Liver (tissue), 9 donors: ENCODE results near the gene IFITM10. TPM values are rescaled to one million over a fixed set of nuclear protein-coding genes. Genes with fewer than 3 reads are reported as not detected.

Experiments used
- DNase-seq: peaks from one replicate; pipeline ENCODE4 v3.0.0-alpha.2; 2017; ENCODE audit warnings: low spot score
- H3K27ac ChIP-seq, 2 donors: one replicate each; pipeline ENCODE4 v1.7.0; 2013; ENCODE audit warnings: inconsistent platforms in 2 of 2, low read length in 2 of 2, control low read depth in 1 of 2, low read depth in 1 of 2, mild to moderate bottlenecking in 1 of 2
- H3K27me3 ChIP-seq, 4 donors: one replicate each; pipeline versions ENCODE4 v1.6.1 to v1.7.0; 2013; ENCODE audit warnings: low read length in 3 of 4, inconsistent platforms in 1 of 4, mild to moderate bottlenecking in 1 of 4, moderate library complexity in 1 of 4; ENCODE audit not compliant: control insufficient read depth in 4 of 4, insufficient read depth in 4 of 4
- H3K36me3 ChIP-seq, 4 donors: one replicate each; pipeline versions ENCODE4 v1.6.1 to v1.7.0; 2013; ENCODE audit warnings: low read length in 3 of 4, mild to moderate bottlenecking in 3 of 4, low read depth in 1 of 4, moderate library complexity in 1 of 4; ENCODE audit not compliant: control insufficient read depth in 4 of 4, insufficient read depth in 3 of 4
- H3K4me1 ChIP-seq, 4 donors: one replicate each; pipeline versions ENCODE4 v1.6.1 to v1.7.0; 2013; ENCODE audit warnings: low read length in 3 of 4, mild to moderate bottlenecking in 3 of 4, moderate library complexity in 1 of 4; ENCODE audit not compliant: control insufficient read depth in 4 of 4, insufficient read depth in 4 of 4
- H3K4me3 ChIP-seq, 3 donors: one replicate each; pipeline versions ENCODE4 v1.6.1 to v1.7.0; 2013; ENCODE audit warnings: low read length in 3 of 3, control low read depth in 1 of 3, low read depth in 1 of 3, mild to moderate bottlenecking in 1 of 3
- H3K9ac ChIP-seq, 2 donors: one replicate each; pipeline ENCODE4 v1.7.0; 2013; ENCODE audit warnings: low read length in 2 of 2, mild to moderate bottlenecking in 2 of 2, moderate library complexity in 2 of 2, control low read depth in 1 of 2, low read depth in 1 of 2
- H3K9me3 ChIP-seq, 4 donors: one replicate each; pipeline versions ENCODE4 v1.6.1 to v1.7.0; 2013; ENCODE audit warnings: low read length in 3 of 4; ENCODE audit not compliant: control insufficient read depth in 4 of 4
- EGR1 ChIP-seq, 2 donors: IDR thresholded peaks; 2 replicates each; pipeline ENCODE4 v1.6.1; 2016 to 2018; ENCODE audit warnings: antibody characterized with exemption in 2 of 2, low read depth in 2 of 2
- FOXA1 ChIP-seq: IDR thresholded peaks from 2 replicates; pipeline ENCODE4 v1.6.1; 2016; ENCODE audit warnings: antibody characterized with exemption
- FOXA2 ChIP-seq: IDR thresholded peaks from 2 replicates; pipeline ENCODE4 v1.6.1; 2016; ENCODE audit warnings: antibody characterized with exemption
- GABPA ChIP-seq, 2 donors: IDR thresholded peaks in 1 of 2; conservative IDR thresholded peaks in 1 of 2; 2 replicates each; pipeline ENCODE4 v1.6.1; 2016; ENCODE audit warnings: antibody characterized with exemption in 2 of 2, mild to moderate bottlenecking in 1 of 2, moderate library complexity in 1 of 2
- HNF4A ChIP-seq, 2 donors: conservative IDR thresholded peaks; 2 replicates each; pipeline ENCODE4 v1.6.1; 2016; ENCODE audit warnings: antibody characterized with exemption in 2 of 2, mild to moderate bottlenecking in 2 of 2
- HNF4G ChIP-seq: IDR thresholded peaks from 2 replicates; pipeline ENCODE4 v1.6.1; 2016; ENCODE audit warnings: antibody characterized with exemption
- JUND ChIP-seq, 2 donors: IDR thresholded peaks; 2 replicates each; pipeline ENCODE4 v1.6.1; 2016; ENCODE audit warnings: antibody characterized with exemption in 2 of 2
- NR2F2 ChIP-seq: IDR thresholded peaks from 2 replicates; pipeline ENCODE4 v1.6.1; 2016; ENCODE audit warnings: antibody characterized with exemption
- REST ChIP-seq: IDR thresholded peaks from 2 replicates; pipeline ENCODE4 v1.6.1; 2016; ENCODE audit warnings: antibody characterized with exemption, mild to moderate bottlenecking
- SP1 ChIP-seq: IDR thresholded peaks from 2 replicates; pipeline ENCODE4 v1.6.1; 2018; ENCODE audit warnings: antibody characterized with exemption, mild to moderate bottlenecking
- TAF1 ChIP-seq: conservative IDR thresholded peaks from 2 replicates; pipeline ENCODE4 v1.6.1; 2016; ENCODE audit warnings: antibody characterized with exemption, mild to moderate bottlenecking
- YY1 ChIP-seq: IDR thresholded peaks from 2 replicates; pipeline ENCODE4 v1.6.1; 2016; ENCODE audit warnings: antibody characterized with exemption, mild to moderate bottlenecking
- WGBS: extraction: QIAGEN DNeasy Blood & Tissue Kit; methylation state at CpG from one replicate; pipeline ENCODE4 v1.1.7; 2013; 5-methylcytosine and 5-hydroxymethylcytosine counted together
- polyA plus RNA-seq, 2 donors: library from polyadenylated mRNA; stranded (reverse) in 1 of 2; unstranded in 1 of 2; fragments of 200-250 nt in 1 of 2; fragments of >200 nt in 1 of 2; fragmentation: Nextera tagmentation in 1 of 2; extraction: Ambion mirVana in 1 of 2; gene quantifications; one replicate each; pipeline versions ENCODE4 v1.2.1 to v1.2.3, GENCODE V29; 2013 to 2015
- total RNA-seq, 2 donors: library from RNA; depleted of rRNA; stranded (reverse); fragments of >200 nt; gene quantifications; one replicate each; pipeline ENCODE4 v1.2.3, GENCODE V29; 2014
- TF ChIP-seq, protein P1 (sequence below): IDR thresholded peaks from 2 replicates; pipeline ENCODE4 v1.6.1; 2016; ENCODE audit warnings: antibody characterized with exemption
- TF ChIP-seq, protein P2 (sequence below): IDR thresholded peaks from 2 replicates; pipeline ENCODE4 v1.6.1; 2016; ENCODE audit warnings: antibody characterized with exemption
- TF ChIP-seq, protein P3 (sequence below): fragments of 150-350 bp; IDR thresholded peaks from 2 replicates; pipeline ENCODE4 v1.5.1; 2017; ENCODE audit warnings: improper control_type of control experiment, low read depth, low read length; ENCODE audit not compliant: missing input control
- donor health status: healthy.
- donor health status: healthy.
- donor health status: healthy.
- donor health status: healthy.
- donor health status: healthy.

The IFITM10 gene
- total and polyA plus RNA-seq, 4 donors = 0.14 to 8.5 (median 1.8) TPM

DNA sequence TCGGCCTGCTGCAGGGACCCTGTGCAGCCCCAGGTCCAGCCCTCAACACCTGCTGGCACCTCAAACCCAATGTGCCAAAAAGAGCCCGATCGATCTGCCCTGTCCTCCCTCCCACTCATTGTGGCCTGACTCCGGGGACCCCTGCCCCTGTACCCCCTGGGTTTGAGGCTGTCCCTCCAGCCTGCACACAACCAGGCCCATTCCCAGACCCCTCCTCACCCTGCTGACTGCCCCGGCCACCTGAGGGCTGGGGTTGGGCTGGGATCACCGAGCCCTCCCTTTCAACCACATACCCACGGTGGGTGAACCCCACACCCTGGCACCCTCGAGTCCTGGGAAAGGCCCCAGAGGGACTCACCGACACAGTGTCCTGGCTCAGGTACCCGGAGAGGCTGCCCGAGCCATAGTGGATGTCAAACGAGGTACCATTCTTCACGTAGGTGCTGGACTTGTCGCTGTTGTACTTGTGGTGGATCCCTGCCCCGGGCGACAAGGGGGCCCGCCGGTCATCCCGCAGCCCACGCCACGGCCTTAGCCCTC is 8.3 kb upstream of the IFITM10 start (continued):
- no peak for TF ChIP-seq SP1

- no peak for DNase-seq
- WGBS = 68% methylated on average over 17 of the region's 17 CpGs
- Histone ChIP-seq H3K27ac (peak overlapping the region; percentile 32 to 86), H3K4me1 (peaks cover 38 to 75% (median 52%) of the 10 kb centered on the region in 4 donors), H3K4me3 (no peak overlapping the region), H3K9ac (no peak overlapping the region), H3K9me3 (no peaks in the 10 kb centered on the region), H3K36me3 (peaks cover 0 to 32% (median 20%) of the 10 kb centered on the region in 4 donors), H3K27me3 (no peaks in the 10 kb centered on the region)
- TF ChIP-seq NR2F2 (no peak), YY1 (no peak), HNF4G (no peak), EGR1 (IDR thresholded peaks at IDR 0.05; ENCODE audit: low read depth in 2 of 2) (no peak), SP1 (no peak), REST (no peak), GABPA (IDR thresholded peaks at IDR 0.05 in 1 of 2, conservative IDR thresholded peaks at IDR 0.05 in 1 of 2) (no peak), FOXA1 (no peak), JUND (IDR thresholded peaks at IDR 0.05) (no peak), FOXA2 (no peak), HNF4A (conservative IDR thresholded peaks at IDR 0.05) (no peak), TAF1 (no peak)
- TF ChIP-seq, protein P1, sequence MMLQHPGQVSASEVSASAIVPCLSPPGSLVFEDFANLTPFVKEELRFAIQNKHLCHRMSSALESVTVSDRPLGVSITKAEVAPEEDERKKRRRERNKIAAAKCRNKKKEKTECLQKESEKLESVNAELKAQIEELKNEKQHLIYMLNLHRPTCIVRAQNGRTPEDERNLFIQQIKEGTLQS = no peak
- TF ChIP-seq, protein P2, sequence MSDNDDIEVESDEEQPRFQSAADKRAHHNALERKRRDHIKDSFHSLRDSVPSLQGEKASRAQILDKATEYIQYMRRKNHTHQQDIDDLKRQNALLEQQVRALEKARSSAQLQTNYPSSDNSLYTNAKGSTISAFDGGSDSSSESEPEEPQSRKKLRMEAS = no peak
- TF ChIP-seq, protein P3, sequence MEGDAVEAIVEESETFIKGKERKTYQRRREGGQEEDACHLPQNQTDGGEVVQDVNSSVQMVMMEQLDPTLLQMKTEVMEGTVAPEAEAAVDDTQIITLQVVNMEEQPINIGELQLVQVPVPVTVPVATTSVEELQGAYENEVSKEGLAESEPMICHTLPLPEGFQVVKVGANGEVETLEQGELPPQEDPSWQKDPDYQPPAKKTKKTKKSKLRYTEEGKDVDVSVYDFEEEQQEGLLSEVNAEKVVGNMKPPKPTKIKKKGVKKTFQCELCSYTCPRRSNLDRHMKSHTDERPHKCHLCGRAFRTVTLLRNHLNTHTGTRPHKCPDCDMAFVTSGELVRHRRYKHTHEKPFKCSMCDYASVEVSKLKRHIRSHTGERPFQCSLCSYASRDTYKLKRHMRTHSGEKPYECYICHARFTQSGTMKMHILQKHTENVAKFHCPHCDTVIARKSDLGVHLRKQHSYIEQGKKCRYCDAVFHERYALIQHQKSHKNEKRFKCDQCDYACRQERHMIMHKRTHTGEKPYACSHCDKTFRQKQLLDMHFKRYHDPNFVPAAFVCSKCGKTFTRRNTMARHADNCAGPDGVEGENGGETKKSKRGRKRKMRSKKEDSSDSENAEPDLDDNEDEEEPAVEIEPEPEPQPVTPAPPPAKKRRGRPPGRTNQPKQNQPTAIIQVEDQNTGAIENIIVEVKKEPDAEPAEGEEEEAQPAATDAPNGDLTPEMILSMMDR = no peak
Measured at GRCh38 chr11:1757861-1758610, 7.6 kb upstream of the IFITM10 start.
